Measurements from ENCODE around the gene HSDL1.

The HSDL1 gene

DNA sequence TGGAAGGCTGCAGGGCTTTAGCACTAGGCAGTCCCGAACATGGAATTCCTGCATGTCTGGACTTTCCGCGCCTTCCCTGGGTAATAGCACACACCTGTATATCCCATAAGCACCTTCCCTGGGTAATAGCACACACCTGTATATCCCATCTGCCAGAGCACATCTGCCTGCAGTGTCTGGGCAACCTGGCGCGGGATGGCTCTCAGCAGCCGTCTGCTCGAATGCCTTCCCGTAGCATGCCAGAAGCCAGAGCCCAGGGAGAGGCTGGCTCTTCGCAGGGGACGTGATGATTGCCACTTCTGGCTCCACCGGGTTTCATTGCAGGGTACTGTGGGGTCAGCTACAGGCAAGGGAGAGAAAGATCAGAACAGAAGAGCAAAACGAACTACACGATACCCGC, 49.5 kb downstream of the HSDL1 start:
- Histone ChIP-seq H3K27me3 (ENCODE audit: low read depth, low read length) (no peaks in the 10 kb centered on the region), H3K9me3 (ENCODE audit: insufficient read depth, low read length) (no peaks in the 10 kb centered on the region), H2AFZ (ENCODE audit: low read depth, low read length) (no peak overlapping the region), H3K4me2 (ENCODE audit: low read length) (no peak overlapping the region), H3K27ac (ENCODE audit: low read length) (no peak overlapping the region), H3K4me3 (ENCODE audit: low read length) (no peak overlapping the region), H3K4me1 (ENCODE audit: low read length) (peaks cover 9% of the 10 kb centered on the region), H3K9ac (ENCODE audit: low read length) (no peak overlapping the region), H3K79me2 (ENCODE audit: low read length) (no peaks in the 10 kb centered on the region), H4K20me1 (ENCODE audit: insufficient read depth, low read length) (peaks cover 47% of the 10 kb centered on the region), H3K36me3 (replicated peaks; ENCODE audit: low read depth, low read length) (peaks cover 53% of the 10 kb centered on the region)
- TF ChIP-seq, protein P1, sequence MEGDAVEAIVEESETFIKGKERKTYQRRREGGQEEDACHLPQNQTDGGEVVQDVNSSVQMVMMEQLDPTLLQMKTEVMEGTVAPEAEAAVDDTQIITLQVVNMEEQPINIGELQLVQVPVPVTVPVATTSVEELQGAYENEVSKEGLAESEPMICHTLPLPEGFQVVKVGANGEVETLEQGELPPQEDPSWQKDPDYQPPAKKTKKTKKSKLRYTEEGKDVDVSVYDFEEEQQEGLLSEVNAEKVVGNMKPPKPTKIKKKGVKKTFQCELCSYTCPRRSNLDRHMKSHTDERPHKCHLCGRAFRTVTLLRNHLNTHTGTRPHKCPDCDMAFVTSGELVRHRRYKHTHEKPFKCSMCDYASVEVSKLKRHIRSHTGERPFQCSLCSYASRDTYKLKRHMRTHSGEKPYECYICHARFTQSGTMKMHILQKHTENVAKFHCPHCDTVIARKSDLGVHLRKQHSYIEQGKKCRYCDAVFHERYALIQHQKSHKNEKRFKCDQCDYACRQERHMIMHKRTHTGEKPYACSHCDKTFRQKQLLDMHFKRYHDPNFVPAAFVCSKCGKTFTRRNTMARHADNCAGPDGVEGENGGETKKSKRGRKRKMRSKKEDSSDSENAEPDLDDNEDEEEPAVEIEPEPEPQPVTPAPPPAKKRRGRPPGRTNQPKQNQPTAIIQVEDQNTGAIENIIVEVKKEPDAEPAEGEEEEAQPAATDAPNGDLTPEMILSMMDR (IDR thresholded peaks at IDR 0.05; ENCODE audit: low read depth, low read length), result no peak
- no peak for TF ChIP-seq EZH2phosphoT487 (IDR thresholded peaks at IDR 0.05; ENCODE audit: low read depth)

DNA sequence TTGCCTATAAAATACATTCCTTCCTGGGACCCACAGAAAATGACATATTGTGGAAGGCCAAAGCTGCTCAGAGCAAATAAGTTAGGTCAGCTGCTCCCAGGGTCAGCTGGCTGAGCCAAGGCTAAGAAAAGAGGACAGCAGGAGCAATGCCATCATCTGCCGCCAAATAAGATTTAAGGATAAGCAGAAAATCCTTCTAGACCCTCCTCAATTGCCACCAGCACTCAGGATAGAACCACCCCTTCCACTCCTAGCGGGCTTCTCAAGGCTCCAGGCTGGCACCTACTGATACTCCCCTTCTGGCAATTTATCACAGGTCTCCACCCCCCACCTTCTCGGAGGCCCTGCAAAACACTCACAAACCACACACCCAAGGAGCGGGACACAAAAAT, 51.1 kb downstream of the HSDL1 start:
- Histone ChIP-seq H3K79me2 (ENCODE audit: low read length) (no peaks in the 10 kb centered on the region), H3K36me3 (replicated peaks; ENCODE audit: low read depth, low read length) (peaks cover 63% of the 10 kb centered on the region), H3K9ac (ENCODE audit: low read length) (no peak overlapping the region), H4K20me1 (ENCODE audit: insufficient read depth, low read length) (peaks cover 51% of the 10 kb centered on the region), H3K9me3 (ENCODE audit: insufficient read depth, low read length) (no peaks in the 10 kb centered on the region), H3K4me2 (ENCODE audit: low read length) (no peak overlapping the region), H3K4me3 (ENCODE audit: low read length) (no peak overlapping the region), H3K27me3 (ENCODE audit: low read depth, low read length) (peaks cover 7% of the 10 kb centered on the region; the same call in 1 of the 2 replicates), H2AFZ (ENCODE audit: low read depth, low read length) (no peak overlapping the region), H3K27ac (ENCODE audit: low read length) (no peak overlapping the region), H3K4me1 (ENCODE audit: low read length) (peaks cover 11% of the 10 kb centered on the region)
- TF ChIP-seq, protein P1 (IDR thresholded peaks at IDR 0.05; ENCODE audit: low read depth, low read length), result no peak
- no peak for TF ChIP-seq EZH2phosphoT487 (IDR thresholded peaks at IDR 0.05; ENCODE audit: low read depth)

DNA sequence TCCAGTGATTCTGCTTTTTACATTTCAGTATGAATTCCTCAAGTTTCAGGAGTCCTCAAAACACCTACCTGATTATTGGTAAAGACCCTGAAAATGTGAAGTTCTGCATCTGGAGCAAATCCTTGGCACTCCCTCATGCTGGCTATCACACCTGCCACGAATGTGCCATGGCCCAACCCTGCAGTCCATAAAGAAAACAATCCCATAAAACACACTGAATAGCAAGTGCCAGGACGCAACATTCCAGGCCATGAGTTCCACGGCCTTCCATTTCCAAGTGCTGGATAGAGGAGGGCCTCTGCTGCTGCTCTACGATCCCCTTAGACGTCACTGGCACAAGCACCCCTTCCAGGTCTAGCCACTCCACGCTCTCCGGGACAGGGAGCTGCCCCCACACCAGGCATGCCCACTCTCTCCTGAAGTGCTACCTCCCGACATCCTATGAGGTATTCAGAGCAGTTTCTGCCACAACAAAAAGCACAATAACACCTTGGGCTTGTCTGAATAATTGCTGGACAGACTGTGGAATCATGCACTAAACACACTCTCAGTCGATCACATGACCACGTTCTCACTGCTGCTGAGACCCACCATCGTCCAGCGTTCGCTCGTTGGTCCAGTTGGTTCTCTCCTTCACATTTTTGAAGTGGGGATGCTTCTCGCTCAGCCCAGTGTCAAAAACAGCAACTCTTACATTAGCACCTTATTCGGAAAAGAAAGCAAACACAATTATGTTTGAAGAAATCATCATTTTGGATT, 51.7 kb downstream of the HSDL1 start:
- no peaks in the 10 kb centered on the region for H3K9me3 ChIP-seq (ENCODE audit: insufficient read depth, low read length)
- H3K36me3 ChIP-seq (replicated peaks; ENCODE audit: low read depth, low read length), result peaks cover 65% of the 10 kb centered on the region
- H3K79me2 ChIP-seq (ENCODE audit: low read length), result no peaks in the 10 kb centered on the region
- peaks cover 17% of the 10 kb centered on the region for H3K4me1 ChIP-seq (ENCODE audit: low read length)
- TF ChIP-seq, protein P1 (IDR thresholded peaks at IDR 0.05; ENCODE audit: low read depth, low read length), result no peak
- no peak for TF ChIP-seq EZH2phosphoT487 (IDR thresholded peaks at IDR 0.05; ENCODE audit: low read depth)
- no peak overlapping the region for H3K4me2 ChIP-seq (ENCODE audit: low read length)
- peaks cover 8% of the 10 kb centered on the region for H3K27me3 ChIP-seq (ENCODE audit: low read depth, low read length)
- H4K20me1 ChIP-seq (ENCODE audit: insufficient read depth, low read length), result peaks cover 53% of the 10 kb centered on the region
- no peak overlapping the region for H3K9ac ChIP-seq (ENCODE audit: low read length)
- no peak overlapping the region for H2AFZ ChIP-seq (ENCODE audit: low read depth, low read length)
- no peak overlapping the region for H3K27ac ChIP-seq (ENCODE audit: low read length)
- no peak overlapping the region for H3K4me3 ChIP-seq (ENCODE audit: low read length)

DNA sequence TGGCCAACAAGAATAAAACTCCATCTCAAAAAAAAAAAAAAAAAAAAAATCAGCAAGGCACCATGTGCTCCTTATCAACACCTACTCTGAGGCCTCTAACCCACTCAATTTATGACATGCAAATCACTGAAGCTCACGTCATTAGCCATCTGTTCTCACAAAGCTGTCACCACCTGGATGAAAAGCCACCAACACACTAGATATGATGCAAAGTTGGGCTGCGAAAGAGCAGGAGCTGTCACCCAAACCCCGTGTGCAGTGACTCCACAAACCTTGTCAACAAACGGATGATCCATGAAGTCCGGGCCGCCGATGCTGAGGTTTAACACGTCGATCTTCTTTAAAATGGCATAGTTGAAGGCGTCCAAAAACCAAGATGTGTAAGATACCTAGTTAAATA, 53.5 kb downstream of the HSDL1 start:
- Histone ChIP-seq H3K79me2 (ENCODE audit: low read length) (no peaks in the 10 kb centered on the region), H3K4me3 (ENCODE audit: low read length) (no peak overlapping the region), H3K4me2 (ENCODE audit: low read length) (no peak overlapping the region), H3K9me3 (ENCODE audit: insufficient read depth, low read length) (no peaks in the 10 kb centered on the region), H2AFZ (ENCODE audit: low read depth, low read length) (no peak overlapping the region), H3K27ac (ENCODE audit: low read length) (no peak overlapping the region), H3K27me3 (ENCODE audit: low read depth, low read length) (peaks cover 23% of the 10 kb centered on the region), H3K9ac (ENCODE audit: low read length) (no peak overlapping the region), H3K36me3 (replicated peaks; ENCODE audit: low read depth, low read length) (peaks cover 71% of the 10 kb centered on the region), H4K20me1 (ENCODE audit: insufficient read depth, low read length) (peaks cover 62% of the 10 kb centered on the region), H3K4me1 (ENCODE audit: low read length) (peaks cover 36% of the 10 kb centered on the region)
- TF ChIP-seq EZH2phosphoT487 (IDR thresholded peaks at IDR 0.05; ENCODE audit: low read depth), result no peak
- TF ChIP-seq, protein P1 (IDR thresholded peaks at IDR 0.05; ENCODE audit: low read depth, low read length), result no peak
